ENCODE data around the gene NHLRC1. TPM values are rescaled to one million over a fixed set of nuclear protein-coding genes. Genes with fewer than 3 reads are reported as not detected.

Gene NHLRC1
- total and polyA plus RNA-seq, 3 donors from 2014 or later, result 2.1 to 3.8 (median 3.1) TPM

DNA sequence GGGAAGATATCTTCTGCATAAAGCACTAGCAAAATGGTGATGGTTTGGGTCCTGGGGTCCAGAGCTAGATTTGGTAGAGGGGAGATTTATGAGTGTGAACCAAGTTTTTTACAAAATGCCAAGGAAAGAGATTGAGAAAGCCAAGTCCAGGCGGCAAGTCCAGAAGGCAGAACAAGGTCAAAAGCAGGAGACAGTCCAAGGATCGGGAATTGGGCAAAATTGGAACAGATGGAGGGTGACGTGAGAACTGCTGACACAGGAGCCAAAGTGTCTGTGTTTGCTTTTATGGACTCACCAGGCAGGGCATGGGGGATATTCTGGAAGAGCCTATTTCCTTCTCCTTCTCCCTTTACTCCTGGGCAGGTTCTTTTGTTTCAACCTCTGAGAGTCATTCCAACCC lies 4.1 kb downstream of the NHLRC1 start:
- WGBS, 2 donors, result 61 to 75% methylated on average over 3 of the region's 3 CpGs

GRCh38 chr6:18117136-18117535 lies 5.3 kb downstream of the NHLRC1 start:
- H3K27me3 ChIP-seq, result no peaks in the 10 kb centered on the region
- 90 to 91% methylated on average over 5 of the region's 5 CpGs for WGBS, 2 donors
- intact Hi-C loops (cut with DNase I; ENCODE audit: low total_unique reads), result no loop called here

More for the DNA sequence above, 4.1 kb downstream of the NHLRC1 start:
- no peaks in the 10 kb centered on the region for H3K9me3 ChIP-seq
- intact Hi-C loops (cut with DNase I; ENCODE audit: low total_unique reads), result no loop called here
- H3K4me3 ChIP-seq, result no peak overlapping the region
- no peak overlapping the region for H3K27ac ChIP-seq
- H3K4me1 ChIP-seq, result no peaks in the 10 kb centered on the region
- TF ChIP-seq, protein P1, sequence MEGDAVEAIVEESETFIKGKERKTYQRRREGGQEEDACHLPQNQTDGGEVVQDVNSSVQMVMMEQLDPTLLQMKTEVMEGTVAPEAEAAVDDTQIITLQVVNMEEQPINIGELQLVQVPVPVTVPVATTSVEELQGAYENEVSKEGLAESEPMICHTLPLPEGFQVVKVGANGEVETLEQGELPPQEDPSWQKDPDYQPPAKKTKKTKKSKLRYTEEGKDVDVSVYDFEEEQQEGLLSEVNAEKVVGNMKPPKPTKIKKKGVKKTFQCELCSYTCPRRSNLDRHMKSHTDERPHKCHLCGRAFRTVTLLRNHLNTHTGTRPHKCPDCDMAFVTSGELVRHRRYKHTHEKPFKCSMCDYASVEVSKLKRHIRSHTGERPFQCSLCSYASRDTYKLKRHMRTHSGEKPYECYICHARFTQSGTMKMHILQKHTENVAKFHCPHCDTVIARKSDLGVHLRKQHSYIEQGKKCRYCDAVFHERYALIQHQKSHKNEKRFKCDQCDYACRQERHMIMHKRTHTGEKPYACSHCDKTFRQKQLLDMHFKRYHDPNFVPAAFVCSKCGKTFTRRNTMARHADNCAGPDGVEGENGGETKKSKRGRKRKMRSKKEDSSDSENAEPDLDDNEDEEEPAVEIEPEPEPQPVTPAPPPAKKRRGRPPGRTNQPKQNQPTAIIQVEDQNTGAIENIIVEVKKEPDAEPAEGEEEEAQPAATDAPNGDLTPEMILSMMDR (IDR thresholded peaks at IDR 0.05), result no peak
- TF ChIP-seq POLR2A (IDR thresholded peaks at IDR 0.05), result no peak
- no peak for DNase-seq
- H3K27me3 ChIP-seq, result no peaks in the 10 kb centered on the region
- no peaks in the 10 kb centered on the region for H3K36me3 ChIP-seq (ENCODE audit: low read depth, missing control alignments)

DNA sequence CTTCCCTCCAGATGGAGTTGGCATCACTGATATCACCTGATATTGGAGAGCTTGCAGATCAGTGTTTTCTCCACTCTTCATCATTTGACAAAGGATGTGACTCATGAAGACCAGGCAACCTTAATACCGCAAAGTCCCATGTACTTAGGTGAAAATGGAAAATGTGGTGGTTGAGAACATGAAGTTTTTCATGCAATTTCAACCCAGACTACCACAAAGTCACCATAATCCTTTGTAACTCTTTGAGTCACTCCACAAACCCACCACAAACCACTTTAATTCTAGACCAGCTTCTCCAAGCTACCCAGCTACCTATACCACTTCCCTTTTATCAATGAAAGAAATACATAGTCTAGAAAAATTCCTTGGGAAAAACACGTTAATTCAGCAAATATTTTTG lies 7.1 kb downstream of the NHLRC1 start:
- Histone ChIP-seq H3K27ac (no peak overlapping the region), H3K9me3 (no peaks in the 10 kb centered on the region), H3K36me3 (ENCODE audit: low read depth, missing control alignments) (no peaks in the 10 kb centered on the region), H3K4me1 (no peaks in the 10 kb centered on the region), H3K4me3 (no peak overlapping the region), H3K27me3 (no peaks in the 10 kb centered on the region)
- intact Hi-C loops (cut with DNase I; ENCODE audit: low total_unique reads), result no loop called here
- 87 to 97% methylated on average over 2 of the region's 2 CpGs for WGBS, 2 donors
- DNase-seq, result no peak
- TF ChIP-seq POLR2A (IDR thresholded peaks at IDR 0.05), result no peak
- TF ChIP-seq, protein P1 (IDR thresholded peaks at IDR 0.05), result no peak

More at GRCh38 chr6:18117136-18117535, 5.3 kb downstream of the NHLRC1 start:
- no peak for TF ChIP-seq POLR2A (IDR thresholded peaks at IDR 0.05)
- TF ChIP-seq, protein P1 (IDR thresholded peaks at IDR 0.05), result no peak
- no peak for DNase-seq
- Histone ChIP-seq H3K4me1 (no peaks in the 10 kb centered on the region), H3K9me3 (no peaks in the 10 kb centered on the region), H3K36me3 (ENCODE audit: low read depth, missing control alignments) (no peaks in the 10 kb centered on the region), H3K27ac (no peak overlapping the region), H3K4me3 (no peak overlapping the region)

DNA sequence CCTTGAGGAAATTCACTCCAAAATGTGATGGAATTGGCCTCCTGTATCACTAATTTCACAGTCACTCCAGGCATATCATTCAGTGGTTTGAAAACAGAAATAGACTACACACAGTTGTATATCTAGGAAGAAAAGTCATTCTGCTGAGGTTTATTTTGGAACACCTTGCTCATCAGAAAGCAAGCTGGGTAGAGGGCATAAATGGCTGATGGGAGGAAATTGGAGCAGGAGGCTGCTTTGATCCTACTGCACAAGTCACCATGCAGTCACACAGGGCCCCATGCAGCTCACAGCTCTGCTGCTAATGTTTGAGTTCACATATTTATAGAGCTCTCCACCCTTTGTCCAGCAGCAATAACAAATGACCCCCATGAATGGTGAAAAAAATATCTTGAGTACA lies 12.3 kb downstream of the NHLRC1 start:
- H3K27me3 ChIP-seq, result no peaks in the 10 kb centered on the region
- no peak overlapping the region for H3K27ac ChIP-seq
- no peaks in the 10 kb centered on the region for H3K4me1 ChIP-seq
- no peak overlapping the region for H3K4me3 ChIP-seq
- no peaks in the 10 kb centered on the region for H3K9me3 ChIP-seq
- H3K36me3 ChIP-seq (ENCODE audit: low read depth, missing control alignments), result no peaks in the 10 kb centered on the region
- DNase-seq, result no peak
- intact Hi-C loops (cut with DNase I; ENCODE audit: low total_unique reads), result no loop called here
- TF ChIP-seq, protein P1 (IDR thresholded peaks at IDR 0.05), result no peak
- no peak for TF ChIP-seq POLR2A (IDR thresholded peaks at IDR 0.05)

DNA sequence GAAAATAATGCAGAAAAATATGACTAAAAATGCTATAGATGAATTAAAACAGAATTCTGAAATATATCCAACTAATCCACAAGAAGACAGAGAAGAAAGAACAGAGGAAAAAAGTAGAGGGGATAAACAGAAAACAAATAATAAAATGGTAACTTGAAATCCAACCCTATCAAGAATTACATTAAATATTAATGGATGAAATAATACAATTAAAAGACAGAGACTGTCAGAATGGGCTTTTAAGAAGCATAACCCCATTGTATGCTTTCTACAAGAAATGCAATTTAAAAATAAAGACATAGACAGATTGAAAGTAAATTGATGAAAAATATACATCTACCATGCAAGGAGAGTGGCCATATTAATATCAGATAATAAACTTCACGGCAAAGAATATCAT lies 15.4 kb downstream of the NHLRC1 start:
- intact Hi-C loops (cut with DNase I; ENCODE audit: low total_unique reads), result no loop called here
- Histone ChIP-seq H3K36me3 (ENCODE audit: low read depth, missing control alignments) (no peaks in the 10 kb centered on the region), H3K9me3 (no peaks in the 10 kb centered on the region), H3K4me1 (no peaks in the 10 kb centered on the region), H3K27me3 (no peaks in the 10 kb centered on the region), H3K4me3 (no peak overlapping the region), H3K27ac (no peak overlapping the region)
- no peak for TF ChIP-seq POLR2A (IDR thresholded peaks at IDR 0.05)
- TF ChIP-seq, protein P1 (IDR thresholded peaks at IDR 0.05), result no peak
- WGBS, 2 donors, result 88 to 100% methylated on average over 1 of the region's 1 CpG
- DNase-seq, result no peak

Measured in testis (tissue), 3 donors.